GM23338 (cell line): ENCODE data around the gene RAB3IL1. TPM values are rescaled to one million over a fixed set of nuclear protein-coding genes. Genes with fewer than 3 reads are reported as not detected.

Experiments used
- ATAC-seq: fragments of 200-7000 bp; cut with Tn5 transposase; 3 replicates; pipeline ENCODE4 v1.9.1; 2020
- DNase-seq: peaks from one replicate; pipeline ENCODE4 v3.0.0-alpha.2; 2015; ENCODE audit warnings: low spot score
- H2AFZ ChIP-seq: fragments of 200-600 bp; sonication (generic); 2 replicates; pipeline ENCODE4 v1.8.0; 2016; ENCODE audit warnings: antibody characterized with exemption, mild to moderate bottlenecking, moderate library complexity
- H3F3A ChIP-seq: fragments of 200-600 bp; sonication (generic); replicated peaks from 2 replicates; pipeline ENCODE4 v1.8.0; 2017; ENCODE audit warnings: antibody characterized with exemption, mixed run types, low read depth
- H3K27ac ChIP-seq: fragments of 200-600 bp; sonication (generic); 2 replicates; pipeline ENCODE4 v1.6.1; 2016; ENCODE audit warnings: low read depth
- H3K27me3 ChIP-seq: fragments of 200-600 bp; sonication (generic); 2 replicates; pipeline ENCODE4 v1.8.0; 2016; ENCODE audit warnings: mild to moderate bottlenecking, mixed run types, moderate library complexity; ENCODE audit not compliant: insufficient read depth
- H3K36me3 ChIP-seq: fragments of 200-600 bp; sonication (generic); 2 replicates; pipeline ENCODE4 v1.8.0; 2016; ENCODE audit warnings: mild to moderate bottlenecking; ENCODE audit not compliant: insufficient read depth
- H3K4me1 ChIP-seq: fragments of 200-600 bp; sonication (generic); 2 replicates; pipeline ENCODE4 v1.8.0; 2016; ENCODE audit warnings: mild to moderate bottlenecking, moderate library complexity; ENCODE audit not compliant: insufficient read depth
- H3K4me2 ChIP-seq: fragments of 200-600 bp; sonication (generic); 2 replicates; pipeline ENCODE4 v1.7.1; 2017; ENCODE audit warnings: mixed run types
- H3K4me3 ChIP-seq: fragments of 200-600 bp; sonication (generic); 2 replicates; pipeline ENCODE4 v1.6.1; 2016; ENCODE audit warnings: mixed run types
- H3K79me2 ChIP-seq: fragments of 200-600 bp; sonication (generic); replicated peaks from 2 replicates; pipeline ENCODE4 v1.8.0; 2017; ENCODE audit warnings: mild to moderate bottlenecking; ENCODE audit not compliant: insufficient read depth
- H3K9me2 ChIP-seq: fragments of 200-600 bp; sonication (generic); 2 replicates; pipeline ENCODE4 v1.8.0; 2017; ENCODE audit not compliant: insufficient read depth
- H4K20me1 ChIP-seq: fragments of 200-600 bp; sonication (generic); replicated peaks from 2 replicates; pipeline ENCODE4 v1.8.0; 2017; ENCODE audit warnings: mild to moderate bottlenecking; ENCODE audit not compliant: insufficient read depth
- H3K27ac Mint-ChIP-seq: 2 replicates; pipeline ENCODE4 v1.8.0; 2020; ENCODE audit warnings: inconsistent platforms, mild to moderate bottlenecking, moderate library complexity, mixed read lengths
- H3K27me3 Mint-ChIP-seq: 3 replicates; pipeline ENCODE4 v1.8.0; 2022; ENCODE audit warnings: low read depth, mild to moderate bottlenecking, moderate library complexity, mixed read lengths, inconsistent platforms; ENCODE audit not compliant: insufficient read depth, poor library complexity
- H3K36me3 Mint-ChIP-seq: 3 replicates; pipeline ENCODE4 v1.8.0; 2021; ENCODE audit warnings: low read depth, mild to moderate bottlenecking, inconsistent platforms, moderate library complexity, mixed read lengths
- H3K4me1 Mint-ChIP-seq: 3 replicates; pipeline ENCODE4 v1.8.0; 2020; ENCODE audit warnings: mild to moderate bottlenecking, inconsistent platforms, mixed read lengths
- H3K4me3 Mint-ChIP-seq: 3 replicates; pipeline ENCODE4 v1.8.0; 2021; ENCODE audit warnings: moderate library complexity, mild to moderate bottlenecking, inconsistent platforms, mixed read lengths
- H3K9me3 Mint-ChIP-seq: 3 replicates; pipeline ENCODE4 v1.8.0; 2020; ENCODE audit warnings: moderate library complexity, mild to moderate bottlenecking, inconsistent platforms, mixed read lengths
- CREB1 ChIP-seq: fragments of 250-450 bp; sonication (Bioruptor Pico); IDR thresholded peaks from 2 replicates; pipeline ENCODE4 v1.5.0; 2020; ENCODE audit warnings: low read depth, mild to moderate bottlenecking, moderate library complexity
- JUNB ChIP-seq: IDR thresholded peaks from one replicate; pipeline ENCODE4 v1.6.1; 2016; ENCODE audit warnings: antibody characterized with exemption; ENCODE audit not compliant: unreplicated experiment
- NANOG ChIP-seq: IDR thresholded peaks from 2 replicates; pipeline ENCODE4 v1.6.1; 2016; ENCODE audit warnings: antibody characterized with exemption, borderline replicate concordance
- REST ChIP-seq: IDR thresholded peaks from one replicate; pipeline ENCODE4 v1.6.1; 2018; ENCODE audit warnings: antibody characterized with exemption; ENCODE audit not compliant: unreplicated experiment
- ZNF462 ChIP-seq: fragments of 250-450 bp; sonication (Bioruptor Pico); IDR thresholded peaks from 2 replicates; pipeline ENCODE4 v1.5.0; 2020; ENCODE audit warnings: mild to moderate bottlenecking, moderate library complexity
- polyA plus RNA-seq: library from polyadenylated mRNA; unstranded; fragments of >200 nt; fragmentation: Nextera tagmentation; extraction: Ambion mirVana; gene quantifications from 2 replicates; pipeline ENCODE4 v1.2.1, GENCODE V29; 2016
- total RNA-seq: library from RNA; depleted of rRNA; stranded (reverse); fragments of >200 nt; shearing (Covaris generic); gene quantifications from 2 replicates; pipeline ENCODE4 v1.2.3, GENCODE V29; 2014
- TF ChIP-seq, protein P1 (sequence below): IDR thresholded peaks from 2 replicates; pipeline ENCODE4 v1.6.1; 2016; ENCODE audit warnings: antibody characterized with exemption

Gene RAB3IL1
- total and polyA plus RNA-seq, 2 experiments from 2014 or later = 2.7 to 3.4 TPM

DNA sequence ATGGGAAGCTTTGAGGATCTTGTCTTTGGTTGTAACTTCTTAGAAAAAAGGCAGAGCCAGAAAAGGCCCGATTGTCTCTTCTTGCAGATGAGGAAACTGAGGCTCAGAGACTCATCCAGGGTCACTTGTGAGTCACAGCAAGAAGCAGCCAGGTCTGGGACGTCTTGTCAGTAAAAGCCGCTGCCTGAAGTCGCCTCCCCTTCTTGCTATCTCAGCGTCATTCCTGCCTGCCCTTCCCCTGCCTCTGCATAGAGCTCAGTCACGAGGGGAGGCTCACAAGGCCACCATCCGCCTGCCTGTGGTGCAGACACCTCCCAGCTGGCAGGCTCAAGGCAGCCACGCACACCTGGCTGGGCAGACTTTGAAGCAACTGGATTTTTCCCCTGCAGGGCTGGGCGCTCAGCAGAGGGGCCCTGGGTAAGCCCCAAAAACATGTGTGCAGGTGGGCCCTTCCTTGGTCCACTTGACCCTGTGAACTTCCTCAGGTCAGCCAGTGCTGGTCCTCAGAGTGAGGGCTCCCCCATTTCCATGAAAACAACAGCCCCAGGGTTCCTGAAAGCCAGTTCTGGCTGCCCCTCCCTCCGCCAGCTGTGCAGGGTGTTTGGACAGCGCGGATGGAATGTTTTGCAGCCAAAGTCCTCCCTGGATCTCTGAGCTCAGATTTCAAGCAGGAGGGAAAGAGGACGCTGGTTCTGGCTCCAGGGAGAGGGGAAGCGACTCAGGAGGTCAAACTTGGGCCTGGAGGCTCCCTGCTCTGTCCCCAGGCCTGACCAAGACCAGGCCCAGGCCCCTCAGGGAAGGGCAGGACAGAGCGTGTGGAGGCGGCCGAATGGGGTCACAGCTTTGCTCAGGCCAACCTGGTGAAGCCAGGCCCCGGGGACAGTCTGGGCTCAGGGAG, 6.0 kb upstream of the RAB3IL1 start:
- no peaks in the 10 kb centered on the region; the same call in 2 of the 3 replicates for H3K36me3 Mint-ChIP-seq
- ATAC-seq = peak; percentile 83
- peak overlapping the region; percentile 49; the same call in 2 of the 3 replicates for H3K4me3 Mint-ChIP-seq
- peaks cover 41% of the 10 kb centered on the region for H3K4me1 Mint-ChIP-seq
- H3K27ac Mint-ChIP-seq = peak overlapping the region; percentile 65; the same call in 1 of the 2 replicates
- H3K9me3 Mint-ChIP-seq = no peaks in the 10 kb centered on the region
- peak; percentile 67 for DNase-seq
- Histone ChIP-seq H3F3A (peaks cover 8% of the 10 kb centered on the region; the same call in 1 of the 2 replicates), H3K4me3 (no peak overlapping the region), H3K9me2 (no peaks in the 10 kb centered on the region), H3K27ac (no peak overlapping the region), H4K20me1 (no peaks in the 10 kb centered on the region), H2AFZ (peak overlapping the region; percentile 95), H3K79me2 (no peaks in the 10 kb centered on the region), H3K4me2 (peak overlapping the region; percentile 70), H3K36me3 (no peaks in the 10 kb centered on the region), H3K27me3 (peaks cover 6% of the 10 kb centered on the region; the same call in 1 of the 2 replicates), H3K4me1 (peaks cover 22% of the 10 kb centered on the region)
- TF ChIP-seq JUNB (no peak), CREB1 (CRISPR knock-in tag) (no peak), REST (peak; percentile 27), ZNF462 (CRISPR knock-in tag) (peak; percentile 34; the same call in 1 of the 2 replicates), NANOG (no peak)
- TF ChIP-seq, protein P1, sequence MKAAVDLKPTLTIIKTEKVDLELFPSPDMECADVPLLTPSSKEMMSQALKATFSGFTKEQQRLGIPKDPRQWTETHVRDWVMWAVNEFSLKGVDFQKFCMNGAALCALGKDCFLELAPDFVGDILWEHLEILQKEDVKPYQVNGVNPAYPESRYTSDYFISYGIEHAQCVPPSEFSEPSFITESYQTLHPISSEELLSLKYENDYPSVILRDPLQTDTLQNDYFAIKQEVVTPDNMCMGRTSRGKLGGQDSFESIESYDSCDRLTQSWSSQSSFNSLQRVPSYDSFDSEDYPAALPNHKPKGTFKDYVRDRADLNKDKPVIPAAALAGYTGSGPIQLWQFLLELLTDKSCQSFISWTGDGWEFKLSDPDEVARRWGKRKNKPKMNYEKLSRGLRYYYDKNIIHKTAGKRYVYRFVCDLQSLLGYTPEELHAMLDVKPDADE = no peak
- peaks cover 16% of the 10 kb centered on the region for H3K27me3 Mint-ChIP-seq
